ENCODE data around the gene RUNDC3A.
A peak's percentile ranks its signal among the peaks of the same experiment; 100 is the strongest.

Gene RUNDC3A

GRCh38 chr17:44311562-44312181 is 3.3 kb downstream of the RUNDC3A start:
- POLR2A ChIA-PET: interaction anchor here (0.5 kb wide), 1 partner anchor 84 kb away, joined by 4 read pairs; no protein-coding TSS in a partner anchor
- TF ChIP-seq CTCF (IDR thresholded peaks at IDR 0.05; ENCODE audit: control extremely low read depth, extremely low read depth, low read depth, missing control alignments): no peak
- CTCF ChIA-PET: interaction anchor here (1.3 to 1.7 kb wide), 3 partner anchors 66 to 102 kb away, joined by 3 to 5 read pairs (median 4); no protein-coding TSS in a partner anchor
- DNase-seq (ENCODE audit: extremely low spot score): no peak

- DNase-seq (ENCODE audit: extremely low spot score): no peak
- no peak for TF ChIP-seq CTCF (IDR thresholded peaks at IDR 0.05; ENCODE audit: control extremely low read depth, extremely low read depth, low read depth, missing control alignments)
- ChIA-PET POLR2A (interaction anchor here (0.5 to 0.6 kb wide), 2 partner anchors 83 to 194 kb away, joined by 4 to 6 read pairs; no protein-coding TSS in a partner anchor), CTCF (interaction anchor here (0.5 to 1.6 kb wide), 3 partner anchors 18 to 269 kb away, joined by 3 to 4 read pairs (median 3); no protein-coding TSS in a partner anchor)
Observed at GRCh38 chr17:44312396-44313104, 4.1 kb downstream of the RUNDC3A start.

- no peak for DNase-seq (ENCODE audit: extremely low spot score)
- ChIA-PET POLR2A (interaction anchor here (0.6 kb wide), 1 partner anchor 8 kb away, joined by 5 read pairs; no protein-coding TSS in a partner anchor), CTCF (interaction anchor here (1.6 kb wide), 1 partner anchor 17 kb away, joined by 3 read pairs; no protein-coding TSS in a partner anchor)
- no peak for TF ChIP-seq CTCF (IDR thresholded peaks at IDR 0.05; ENCODE audit: control extremely low read depth, extremely low read depth, low read depth, missing control alignments)
Observed at GRCh38 chr17:44314031-44314430, 5.6 kb downstream of the RUNDC3A start.

DNA sequence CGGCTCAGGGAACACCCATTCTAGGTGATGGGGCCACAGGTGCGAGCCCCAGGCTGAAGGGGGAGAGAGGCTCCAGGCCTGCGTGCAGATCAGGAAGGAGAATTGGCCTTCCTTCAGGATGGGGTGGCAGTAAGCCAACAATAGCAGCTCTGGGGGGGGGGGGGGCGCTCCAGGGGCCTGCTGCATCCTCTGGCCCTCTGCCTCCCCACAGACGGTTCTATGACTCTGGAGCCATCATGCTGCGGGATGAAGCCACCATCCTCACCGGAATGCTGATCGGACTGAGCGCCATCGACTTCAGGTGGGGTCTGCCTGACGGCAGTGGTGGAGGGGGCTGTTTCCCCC is 6.1 kb downstream of the RUNDC3A start:
- ChIA-PET CTCF (interaction anchor here (1.6 kb wide), 1 partner anchor 16 kb away, joined by 3 read pairs; no protein-coding TSS in a partner anchor), POLR2A (interaction anchor here (0.6 kb wide), 2 partner anchors 9 to 97 kb away, joined by 3 to 5 read pairs; no protein-coding TSS in a partner anchor)
- TF ChIP-seq CTCF (IDR thresholded peaks at IDR 0.05; ENCODE audit: control extremely low read depth, extremely low read depth, low read depth, missing control alignments): no peak
- no peak for DNase-seq (ENCODE audit: extremely low spot score)

DNA sequence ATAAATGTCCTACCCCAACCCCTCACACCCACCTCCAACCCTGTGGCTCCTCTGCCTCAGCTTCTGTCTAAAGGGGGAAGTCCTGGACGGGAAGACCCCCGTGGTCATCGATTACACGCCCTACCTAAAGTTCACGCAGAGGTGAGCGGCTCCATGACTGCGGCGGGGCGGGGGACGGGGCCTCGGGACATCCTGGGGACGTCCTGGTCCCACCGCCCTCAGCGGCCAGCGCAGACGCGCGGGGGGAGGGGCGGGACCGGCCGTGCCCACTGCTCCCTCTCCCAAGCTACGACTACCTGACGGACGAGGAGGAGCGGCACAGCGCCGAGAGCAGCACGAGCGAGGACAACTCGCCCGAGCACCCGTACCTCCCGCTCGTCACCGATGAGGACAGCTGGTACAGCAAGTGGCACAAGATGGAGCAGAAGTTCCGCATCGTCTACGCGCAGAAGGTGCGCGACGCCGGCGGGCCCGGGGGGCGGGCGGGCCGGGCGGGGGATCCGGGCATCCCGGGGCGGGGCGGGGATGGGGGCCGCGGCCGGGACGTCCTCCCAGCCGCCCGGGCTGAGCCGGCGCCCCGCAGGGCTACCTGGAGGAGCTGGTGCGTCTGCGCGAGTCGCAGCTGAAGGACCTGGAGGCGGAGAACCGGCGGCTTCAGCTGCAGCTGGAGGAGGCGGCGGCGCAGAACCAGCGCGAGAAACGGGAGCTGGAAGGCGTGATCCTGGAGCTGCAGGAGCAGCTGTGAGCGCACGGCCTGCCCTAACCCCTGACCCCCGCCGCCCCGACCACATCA is 6.7 kb downstream of the RUNDC3A start:
- DNase-seq (ENCODE audit: extremely low spot score): peak; percentile 70

More for the DNA sequence above, 6.7 kb downstream of the RUNDC3A start:
- POLR2A ChIA-PET: interaction anchor here (0.6 kb wide), 2 partner anchors 9 to 98 kb away, joined by 3 to 5 read pairs; no protein-coding TSS in a partner anchor
- CTCF ChIA-PET: interaction anchor here (2.0 kb wide), 1 partner anchor 16 kb away, joined by 6 read pairs; no protein-coding TSS in a partner anchor
- no peak for TF ChIP-seq CTCF (IDR thresholded peaks at IDR 0.05; ENCODE audit: control extremely low read depth, extremely low read depth, low read depth, missing control alignments)

All from GM10248 (cell line).